HepG2 (cell line): ENCODE data around the gene DROSHA. TPM values are rescaled to one million over a fixed set of nuclear protein-coding genes. Genes with fewer than 3 reads are reported as not detected.

Source experiments
- ATAC-seq: fragments of 200-7000 bp; cut with Tn5 transposase; 3 replicates; pipeline ENCODE4 v1.9.1; 2020; ENCODE audit warnings: mild to moderate bottlenecking, moderate library complexity
- BruUV-seq: library from RNA; stranded (reverse); fragments of 400-500 nt; replicated peaks from 2 replicates; lab custom pipeline; 2021; lab: Mats Ljungman, UMichigan
- CTCF ChIA-PET: fragments of 300-600 bp; formaldehyde crosslinking; extraction: SDS; loops from one replicate; lab custom pipeline; 2021; ENCODE audit warnings: low total read pairs, inconsistent platforms, low intra/inter-chr PET ratio; lab: Yijun Ruan, JAX
- POLR2A ChIA-PET: fragments of 350-600 bp; sonication (Branson Sonifier 250); formaldehyde crosslinking; loops from one replicate; lab custom pipeline; 2020; ENCODE audit warnings: antibody characterized with exemption, inconsistent platforms; lab: Yijun Ruan, JAX
- DNase-seq: peaks from one replicate; pipeline ENCODE4 v3.0.0-alpha.2; 2015; ENCODE audit warnings: low spot score
- FAIRE-seq: peaks from 3 replicates; lab custom pipeline; 2011; peaks lifted over from hg19 to GRCh38; lab: Jason Lieb, UNC
- H2AFZ ChIP-seq: one replicate; pipeline ENCODE4 v1.6.1; 2011; ENCODE audit warnings: low read length, inconsistent platforms
- H3K27ac ChIP-seq: fragments of 300-600 bp; 3 replicates; pipeline ENCODE4 v1.8.0; 2011; ENCODE audit warnings: mixed run types, mild to moderate bottlenecking, mixed read lengths, low read length, inconsistent platforms; ENCODE audit not compliant: insufficient read depth; ENCODE audit errors: extremely low read length
- H3K27me3 ChIP-seq, 2 experiments: fragments of 200-600 bp in 1 of 2; 2 replicates in 1 of 2; 3 replicates in 1 of 2; pipeline versions ENCODE4 v1.6.0 to v1.8.0; 2011; ENCODE audit warnings: low read length in 2 of 2, mild to moderate bottlenecking in 2 of 2, moderate library complexity in 2 of 2, inconsistent platforms in 1 of 2; ENCODE audit not compliant: insufficient read depth in 2 of 2, control insufficient read depth in 1 of 2
- H3K36me3 ChIP-seq, 2 experiments: fragments of 200-600 bp in 1 of 2; replicated peaks in 1 of 2; 2 replicates in 1 of 2; 3 replicates in 1 of 2; pipeline versions ENCODE4 v1.5.1 to v1.8.0; 2011; ENCODE audit warnings: low read length in 2 of 2, inconsistent platforms in 1 of 2; ENCODE audit not compliant: insufficient read depth in 2 of 2, control insufficient read depth in 1 of 2
- H3K4me1 ChIP-seq: 2 replicates; pipeline ENCODE4 v1.5.1; 2012; ENCODE audit warnings: low read length, inconsistent platforms; ENCODE audit not compliant: insufficient read depth
- H3K4me2 ChIP-seq: 2 replicates; pipeline ENCODE4 v1.6.0; 2011; ENCODE audit warnings: low read depth, low read length, inconsistent platforms
- H3K4me3 ChIP-seq, 3 experiments: fragments of 200-600 bp in 1 of 3; sonication (generic), shearing (Covaris generic) in 1 of 3; replicated peaks in 1 of 3; 2 replicates each; pipeline ENCODE4 v1.5.1; 2011 to 2016; ENCODE audit warnings: low read length in 3 of 3, inconsistent platforms in 2 of 3, low read depth in 2 of 3, mild to moderate bottlenecking in 2 of 3, control low read depth in 1 of 3, mixed read lengths in 1 of 3; ENCODE audit not compliant: insufficient read depth in 1 of 3
- H3K79me2 ChIP-seq: one replicate; pipeline ENCODE4 v1.6.1; 2011; ENCODE audit warnings: low read length, inconsistent platforms; ENCODE audit not compliant: insufficient read depth
- H3K9ac ChIP-seq: 2 replicates; pipeline ENCODE4 v1.6.0; 2011; ENCODE audit warnings: mild to moderate bottlenecking, low read depth, low read length, inconsistent platforms; ENCODE audit not compliant: insufficient read depth
- H3K9me3 ChIP-seq: 2 replicates; pipeline ENCODE4 v1.5.1; 2012; ENCODE audit warnings: mild to moderate bottlenecking, low read length
- H4K20me1 ChIP-seq: 2 replicates; pipeline ENCODE4 v1.6.0; 2011; ENCODE audit warnings: inconsistent platforms, mild to moderate bottlenecking, low read length, moderate library complexity; ENCODE audit not compliant: insufficient read depth
- KMT2A ChIP-seq: sonication (generic); formaldehyde crosslinking; IDR thresholded peaks from 2 replicates; pipeline ENCODE4 v1.4.0; 2020; ENCODE audit warnings: missing genetic modification reagents
- NR3C1 ChIP-seq: sonication (generic); formaldehyde crosslinking; IDR thresholded peaks from 2 replicates; pipeline ENCODE4 v1.4.0; 2020; ENCODE audit warnings: missing genetic modification reagents
- PPARG ChIP-seq: conservative IDR thresholded peaks from 2 replicates; pipeline ENCODE4 v1.6.1; 2016; ENCODE audit warnings: missing biosample characterization, missing genetic modification reagents
- TSC22D2 ChIP-seq: sonication (generic); formaldehyde crosslinking; IDR thresholded peaks from 2 replicates; pipeline ENCODE4 v1.5.1; 2020; ENCODE audit warnings: missing genetic modification reagents, mild to moderate bottlenecking, borderline replicate concordance
- ZBTB20 ChIP-seq: sonication (generic); formaldehyde crosslinking; IDR thresholded peaks from 2 replicates; pipeline ENCODE4 v1.8.1; 2023; ENCODE audit warnings: missing genetic modification reagents, low read depth, mild to moderate bottlenecking, borderline replicate concordance
- ZNF281 ChIP-seq: sonication (generic); formaldehyde crosslinking; IDR thresholded peaks from 2 replicates; pipeline ENCODE4 v1.4.0; 2020; ENCODE audit warnings: missing genetic modification reagents, borderline replicate concordance
- ZNF33A ChIP-seq: sonication (generic); formaldehyde crosslinking; IDR thresholded peaks from 2 replicates; pipeline ENCODE4 v1.5.1; 2020; ENCODE audit warnings: missing genetic modification reagents, mild to moderate bottlenecking, moderate library complexity, borderline replicate concordance
- ZNF431 ChIP-seq: sonication (generic); formaldehyde crosslinking; IDR thresholded peaks from 2 replicates; pipeline ENCODE4 v1.9.0; 2022; ENCODE audit warnings: missing genetic modification reagents, low read depth, mild to moderate bottlenecking, borderline replicate concordance
- ZNF691 ChIP-seq: sonication (generic); formaldehyde crosslinking; IDR thresholded peaks from 2 replicates; pipeline ENCODE4 v1.4.0; 2020; ENCODE audit warnings: missing genetic modification reagents, low read depth, mild to moderate bottlenecking, borderline replicate concordance
- WGBS: methylation state at CpG from one replicate; pipeline ENCODE4 v1.1.6; 2017; ENCODE audit warnings: low lambda C conversion rate; 5-methylcytosine and 5-hydroxymethylcytosine counted together
- in situ Hi-C: cut with HindIII; loops from 2 replicates; pipeline ENCODE4 v1.10.0; 2017; ENCODE audit warnings: low pct_unique_long_range_greater_than_20kb; ENCODE audit not compliant: extremely low pct_ligation_motif_present
- intact Hi-C: fragments of 100-400 bp; cut with micrococcal nuclease; formaldehyde crosslinking; loops from one replicate; pipeline ENCODE4 v1.10.0; 2022; ENCODE audit not compliant: unreplicated experiment
- polyA plus RNA-seq, 8 experiments: library from polyadenylated mRNA; depleted of rRNA in 3 of 8; stranded (reverse) in 7 of 8; unstranded in 1 of 8; fragments of >200 nt; fragmentation: Illumina TruSeq in 4 of 8; extraction: Trizol in 4 of 8; gene quantifications; 2 replicates each; pipeline versions ENCODE4 v1.2.1 to v1.2.3, GENCODE V29; 2011 to 2016; ENCODE audit warnings: low read depth in 4 of 8, missing spikeins in 1 of 8, mixed read lengths in 1 of 8; ENCODE audit not compliant: insufficient read depth in 1 of 8
- total RNA-seq, 5 experiments: library from RNA; depleted of rRNA; stranded (reverse); fragments of >200 nt; fragmentation: Illumina TruSeq; extraction: Trizol; gene quantifications; 2 replicates each; pipeline ENCODE4 v1.2.3, GENCODE V29; 2016; ENCODE audit warnings: low read depth in 1 of 5

Gene DROSHA
- total and polyA plus RNA-seq, 2 of the 13 experiments (the other 11 are each of a cell fraction or from before 2014, with no cell fraction given) = 22.3 to 29.4 TPM

DNA sequence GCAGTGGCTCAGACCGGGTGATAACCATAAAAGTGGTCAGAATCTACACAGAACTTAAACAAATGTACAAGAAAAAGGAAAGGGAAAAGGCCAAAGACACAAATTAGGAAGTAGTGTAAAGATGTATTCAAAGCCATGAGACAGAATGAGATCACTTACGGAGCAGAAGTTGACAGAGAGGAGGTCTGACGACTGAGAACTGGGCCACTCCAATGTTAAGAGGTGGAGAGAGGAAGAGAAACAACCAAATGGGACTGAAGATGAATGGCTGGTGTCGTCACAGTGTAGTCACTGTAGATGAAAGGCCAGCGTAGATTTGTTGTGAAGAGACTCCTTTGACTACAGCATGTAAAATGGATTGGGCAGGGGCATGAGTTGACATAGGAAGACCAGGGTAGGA lies 114.4 kb downstream of the DROSHA start:
- Histone ChIP-seq H3K4me1 (no peaks in the 10 kb centered on the region), H3K36me3 (peaks cover 5 to 69% of the 10 kb centered on the region in 2 experiments), H3K79me2 (no peaks in the 10 kb centered on the region), H3K4me2 (no peak overlapping the region), H4K20me1 (no peaks in the 10 kb centered on the region), H3K4me3 (no peak overlapping the region)
- WGBS = 93% methylated on average over 5 of the region's 5 CpGs
- no peak for ATAC-seq
- POLR2A ChIA-PET = no interaction called here
- intact Hi-C loops (no loop called here), in situ Hi-C loops (no loop called here)
- TF ChIP-seq KMT2A (CRISPR knock-in tag) = no peak
- no peak for TF ChIP-seq ZNF281 (CRISPR knock-in tag)
- no peak for TF ChIP-seq ZNF691
- no peak for TF ChIP-seq ZBTB20 (CRISPR knock-in tag)
- no peak for TF ChIP-seq NR3C1
- no peak for TF ChIP-seq PPARG (CRISPR knock-in tag)
- no peak for TF ChIP-seq TSC22D2 (CRISPR knock-in tag)
- no peak for TF ChIP-seq ZNF33A (CRISPR knock-in tag)
- no peak for TF ChIP-seq ZNF431 (CRISPR knock-in tag)
- TF ChIP-seq, all 625 proteins: peak for 0
- CTCF ChIA-PET = no interaction called here
- DNase-seq = no peak
- Histone ChIP-seq H3K9ac (no peak overlapping the region), H2AFZ (no peak overlapping the region), H3K9me3 (no peaks in the 10 kb centered on the region), H3K27me3 (no peaks in the 10 kb centered on the region), H3K27ac (no peak overlapping the region)
- BruUV-seq = no TSS peak
- FAIRE-seq = no peak
